OCI-LY7 (cell line): Measurements from ENCODE around the gene TAP1.

Experiments used
- CTCF ChIP-seq: fragments of 200-600 bp; sonication (generic); conservative IDR thresholded peaks from 2 replicates; pipeline ENCODE4 v1.5.1; 2014; ENCODE audit warnings: mild to moderate bottlenecking, antibody characterized with exemption, low read length, moderate library complexity, mixed read lengths
- EZH2phosphoT487 ChIP-seq: fragments of 200-600 bp; sonication (generic); IDR thresholded peaks from 2 replicates; pipeline ENCODE4 v1.6.1; 2018; ENCODE audit warnings: low read depth, borderline replicate concordance, mild to moderate bottlenecking, mixed run types, antibody characterized with exemption, low read length, moderate library complexity, mixed read lengths

GRCh38 chr6:32854376-32855178, 1.1 kb upstream of the TAP1 start:
- TF ChIP-seq CTCF (no peak), EZH2phosphoT487 (no peak)
